HG03097 (cell line): ENCODE data around the gene FBRS.
"Not testable (repeated sequence)": the region's sequence is repeated elsewhere in the genome, so short reads cannot be mapped to it uniquely, and the experiment has no call there.

Experiments
- ATAC-seq: cut with Tn5 transposase; IDR thresholded peaks from one replicate; pipeline ENCODE4 v1.9.1; 2021; ENCODE audit not compliant: unreplicated experiment, low FRiP score

Gene FBRS

GRCh38 chr16:30657866-30658730, at the start of gene FBRS:
Gene FBRS, plus strand, starts transcription at chr16:30658431. Its CDS starts 1,088 bp downstream, at chr16:30659519.
- peak; percentile 58 for ATAC-seq

DNA sequence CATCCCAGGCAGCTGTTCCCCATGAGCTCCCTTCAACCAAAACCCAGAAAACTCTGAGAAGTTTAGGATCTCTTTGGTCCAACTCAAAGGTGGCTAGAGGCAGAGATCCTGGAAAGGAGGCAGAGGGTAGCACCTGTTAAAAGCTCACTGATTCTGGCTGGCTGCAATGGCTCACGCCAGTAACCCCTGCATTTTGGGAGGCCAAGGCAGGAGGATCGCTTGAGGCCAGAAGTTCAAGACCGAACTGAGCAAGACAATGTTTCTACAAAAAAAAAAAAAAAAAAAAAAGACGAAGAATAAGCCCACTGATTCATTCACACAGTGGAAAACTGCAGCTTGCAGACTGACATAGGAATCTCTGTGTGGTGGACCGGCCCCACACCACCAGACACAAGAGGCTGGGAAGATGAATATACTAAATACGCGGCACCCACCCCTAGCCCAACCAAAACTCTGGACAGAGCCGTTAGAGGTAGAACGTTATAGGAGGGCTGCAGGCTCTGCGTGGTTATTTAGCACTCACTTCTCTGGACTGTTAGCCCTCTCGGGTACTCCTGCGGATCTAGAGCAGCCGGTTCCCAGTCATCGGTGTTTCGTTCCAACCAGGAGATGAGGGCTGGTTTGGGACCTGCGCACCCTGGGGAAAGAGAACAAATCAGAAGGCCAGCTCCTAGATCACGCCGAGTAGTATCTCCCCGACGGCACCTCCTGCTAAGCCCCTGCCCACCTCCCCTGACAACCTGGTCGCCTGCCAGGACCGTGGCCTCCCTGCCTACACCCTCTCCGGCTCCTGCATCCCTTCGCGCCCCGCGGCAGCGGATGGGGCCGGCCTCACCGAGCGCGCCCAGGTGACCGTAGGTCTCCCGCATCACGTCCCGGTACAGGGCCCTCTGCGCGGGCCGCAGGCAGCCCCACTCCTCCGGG, 49.0 kb upstream of the FBRS start:
- ATAC-seq = peak; percentile 30

DNA sequence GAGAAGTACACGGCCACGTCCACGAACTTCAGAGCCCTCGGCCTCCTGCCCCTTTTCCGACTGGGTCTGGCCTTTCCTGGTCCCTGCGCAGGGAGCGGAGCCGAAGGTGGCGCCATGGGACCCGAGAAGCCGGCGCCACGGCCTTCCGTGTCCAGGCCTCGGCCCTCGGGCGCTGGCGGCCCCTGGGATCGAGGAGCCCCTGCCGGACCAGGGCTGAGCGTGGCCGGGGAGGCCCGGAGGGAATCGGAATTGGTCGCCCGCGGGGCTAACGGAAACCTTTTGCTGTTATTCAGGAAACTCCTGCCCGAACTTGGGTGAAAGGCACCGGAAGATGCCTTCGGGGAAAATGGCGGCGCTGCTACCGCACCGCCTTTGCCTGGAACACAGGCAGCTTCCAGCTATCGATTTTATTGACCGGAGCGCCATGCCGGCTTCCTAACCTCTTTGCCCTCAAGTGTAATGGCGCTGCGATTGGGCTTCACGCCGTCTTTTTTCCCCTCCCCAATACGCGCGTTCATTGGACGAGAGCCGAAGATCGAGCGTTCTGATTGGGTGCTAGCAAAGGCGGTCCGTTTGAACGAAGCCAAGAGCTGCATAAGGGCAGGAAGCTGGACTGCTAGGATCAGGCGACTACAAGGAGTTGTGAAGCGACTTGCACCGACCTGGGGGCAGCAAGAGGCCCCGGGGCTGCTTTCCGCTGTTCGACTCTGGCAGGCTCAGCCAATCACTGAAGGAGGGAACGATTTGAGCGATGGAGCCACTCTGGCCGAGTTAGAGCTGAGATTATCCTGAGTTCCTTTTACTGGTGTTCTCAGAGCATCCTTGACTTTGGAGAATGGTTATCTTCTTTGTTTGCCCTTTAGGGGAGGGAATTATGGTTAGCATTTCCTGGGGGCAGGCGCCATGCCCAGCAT, 48.0 kb upstream of the FBRS start, which contains the start of gene ZNF689:
Gene ZNF689, minus strand, starts transcription at position 464 of the 914 bp plus-strand sequence. Its CDS starts 348 bp downstream, at position 116.
- ATAC-seq = peak; percentile 72

DNA sequence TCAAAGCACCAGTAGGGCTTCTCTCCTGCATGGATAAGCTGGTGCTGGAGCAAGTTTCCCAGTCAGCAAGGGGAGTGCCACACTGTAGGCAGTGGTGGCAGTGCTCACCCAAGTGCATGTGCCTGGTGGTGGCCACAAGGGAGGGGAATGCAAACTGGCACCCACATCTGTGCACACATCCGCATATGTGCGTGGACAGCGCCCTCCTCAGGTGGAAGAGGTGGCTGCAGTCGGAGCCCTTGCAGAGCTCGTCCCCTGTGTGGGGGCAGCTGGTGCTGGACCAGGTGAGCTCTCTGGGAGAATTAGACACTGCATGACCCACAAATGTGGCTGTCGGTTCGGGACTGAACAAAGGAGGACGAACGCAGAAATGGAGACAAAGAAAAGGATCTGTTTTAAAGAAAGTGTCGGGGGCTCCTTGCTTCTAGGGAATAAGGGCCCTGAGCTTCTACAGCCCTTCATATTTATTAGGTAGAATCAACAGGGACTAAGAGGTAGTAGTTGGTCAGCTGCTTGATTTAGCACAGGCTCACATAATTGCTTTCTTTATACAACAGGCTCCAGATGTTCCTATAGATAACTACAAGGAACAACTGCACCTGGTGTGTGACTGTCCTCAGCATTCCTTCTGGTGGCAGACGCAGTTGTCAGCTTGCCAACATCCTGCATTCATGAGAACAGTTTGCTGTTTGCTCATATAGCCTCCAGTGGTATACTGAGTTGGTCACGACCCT, 42.7 kb upstream of the FBRS start:
- no peak for ATAC-seq

DNA sequence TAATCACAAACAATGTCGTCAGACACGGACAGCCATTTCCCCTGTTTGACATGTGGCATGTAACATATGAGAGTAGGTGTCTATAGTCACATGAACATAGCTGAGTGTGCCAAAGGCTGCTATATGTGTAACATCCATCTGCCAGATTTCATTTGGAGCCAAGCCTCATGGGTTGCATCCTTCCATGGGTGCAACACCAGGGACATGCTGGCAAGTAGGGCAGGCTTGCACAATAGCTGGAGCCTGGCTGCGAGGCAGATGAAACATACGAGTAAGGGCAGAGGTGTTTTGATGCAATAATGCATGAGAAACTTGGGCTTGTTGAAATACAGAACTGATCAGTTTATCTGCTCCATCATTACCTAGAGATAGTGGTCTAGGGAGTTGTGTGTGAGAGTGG, 39.0 kb upstream of the FBRS start:
- no peak for ATAC-seq

- no peak for ATAC-seq
These were observed 38.6 kb upstream of the FBRS start for GRCh38 chr16:30619638-30620037.

DNA sequence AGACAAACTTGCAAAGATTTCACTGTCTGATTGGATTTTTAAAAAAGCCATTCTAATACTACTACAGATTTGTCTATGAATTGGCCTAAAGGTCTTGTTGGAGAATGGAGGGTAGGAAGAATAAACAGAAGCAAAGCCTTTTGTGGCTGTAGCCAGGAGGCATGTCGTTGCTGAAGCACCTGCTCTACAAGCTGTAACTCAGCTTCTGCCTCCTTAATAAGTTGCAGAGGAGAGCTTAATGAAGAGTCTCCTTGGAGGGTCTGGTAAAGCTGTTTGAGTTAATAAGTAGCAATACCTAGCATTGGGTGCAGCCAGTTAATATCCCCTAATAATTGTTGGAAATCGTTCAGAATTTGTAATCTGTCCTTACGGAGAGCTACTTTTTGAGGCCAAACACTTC, 38.1 kb upstream of the FBRS start:
- ATAC-seq = no peak

DNA sequence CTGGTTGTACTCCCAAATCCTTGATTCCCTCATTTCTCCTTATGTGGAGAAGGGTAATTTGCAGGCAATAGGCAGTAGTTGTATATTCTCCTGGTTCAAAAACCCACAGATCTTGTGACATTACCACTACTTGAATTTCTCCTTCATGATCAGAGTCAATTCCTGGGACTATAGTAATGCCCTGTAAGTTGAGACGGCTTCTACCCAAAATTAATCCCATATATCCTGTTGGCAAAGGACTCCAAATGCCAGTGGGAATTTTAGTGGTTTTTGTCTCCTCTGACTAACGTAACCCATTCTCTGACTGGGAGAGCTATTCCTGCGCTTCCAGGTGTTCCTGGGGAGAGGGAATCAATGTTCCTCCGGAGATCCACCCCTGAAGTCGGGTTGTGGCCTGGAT, 36.5 kb upstream of the FBRS start:
- ATAC-seq = no peak

DNA sequence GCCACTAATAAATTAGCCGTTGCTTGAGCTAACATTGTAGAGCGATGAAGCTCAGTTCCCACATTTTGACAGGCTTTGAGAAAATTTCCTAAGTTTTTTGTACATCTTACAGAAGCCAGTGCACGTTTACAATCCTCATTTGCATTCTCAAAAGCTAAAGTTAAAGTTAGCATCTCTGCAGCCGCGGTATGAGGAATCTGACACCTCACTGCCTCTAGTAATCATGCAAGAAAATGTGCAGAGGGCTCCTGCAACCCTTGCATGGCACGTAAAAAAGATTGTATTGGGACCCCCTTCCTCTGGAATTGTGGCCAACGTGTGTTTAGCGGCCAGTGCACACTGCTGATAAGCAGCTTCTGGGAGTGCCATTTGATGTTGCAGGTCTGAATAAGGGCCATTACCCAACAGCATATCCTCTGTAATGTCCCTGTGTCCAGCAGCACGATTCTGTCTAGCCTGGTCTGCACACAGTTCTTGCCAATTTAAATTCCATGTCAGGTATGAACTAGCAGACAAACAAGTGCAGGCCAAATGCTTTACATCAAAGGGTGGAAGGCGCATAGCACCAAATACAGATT, 35.7 kb upstream of the FBRS start:
- ATAC-seq = no peak

DNA sequence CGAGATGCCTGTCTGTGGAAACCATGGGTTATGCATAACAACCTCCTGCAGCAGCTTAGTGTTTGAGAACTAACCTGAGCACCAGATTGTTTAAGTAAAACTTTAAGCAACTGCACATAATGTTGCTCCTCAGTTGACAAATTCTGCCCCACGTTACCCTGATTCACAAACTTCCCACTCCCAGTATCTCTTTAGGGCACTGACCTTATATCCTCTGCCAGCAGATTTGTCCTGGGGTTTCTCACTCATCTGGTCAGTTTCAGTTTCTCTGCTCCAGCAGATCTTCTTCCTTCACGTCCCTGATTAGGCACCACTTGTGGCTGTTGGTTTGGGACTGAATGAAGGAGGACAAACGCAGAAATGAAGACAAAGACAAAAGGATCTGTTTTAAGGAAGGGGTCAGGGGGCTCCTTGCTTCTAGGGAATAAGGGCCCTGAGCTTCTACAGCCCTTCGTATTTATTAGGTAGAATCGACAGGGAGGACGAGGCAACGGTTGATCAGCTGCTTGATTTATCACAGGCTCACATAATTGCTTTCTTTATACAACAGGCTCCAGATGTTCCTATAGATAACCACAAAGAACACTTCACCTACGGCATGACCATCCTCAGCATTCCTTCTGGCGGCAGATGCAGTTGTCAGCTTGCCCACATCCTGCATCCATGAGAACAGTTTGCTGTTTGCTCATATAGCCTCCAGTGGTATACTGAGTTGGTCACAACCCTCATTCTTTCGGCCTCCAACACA, 34.5 kb upstream of the FBRS start:
- ATAC-seq = no peak

DNA sequence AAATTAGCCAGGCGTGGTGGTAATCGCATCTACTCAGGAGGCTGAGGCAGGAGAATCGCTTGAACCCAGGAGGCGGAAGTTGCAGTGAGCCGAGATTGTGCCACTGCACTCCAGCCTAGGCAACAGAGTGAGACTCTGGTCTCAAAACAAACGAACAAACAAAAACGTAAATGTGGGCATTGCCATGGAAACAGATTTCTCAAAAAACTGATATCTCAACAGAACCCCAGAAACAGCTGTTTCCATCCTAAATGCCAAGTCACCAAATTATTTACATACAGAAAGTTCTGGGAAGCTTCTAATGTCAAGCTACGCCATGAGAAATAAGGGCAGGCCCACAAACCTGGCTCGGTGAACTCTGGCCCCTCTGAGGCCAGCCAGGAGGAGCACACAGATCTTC, 32.0 kb upstream of the FBRS start:
- no peak for ATAC-seq

GRCh38 chr16:30628628-30629540, 29.3 kb upstream of the FBRS start:
- ATAC-seq = no peak

DNA sequence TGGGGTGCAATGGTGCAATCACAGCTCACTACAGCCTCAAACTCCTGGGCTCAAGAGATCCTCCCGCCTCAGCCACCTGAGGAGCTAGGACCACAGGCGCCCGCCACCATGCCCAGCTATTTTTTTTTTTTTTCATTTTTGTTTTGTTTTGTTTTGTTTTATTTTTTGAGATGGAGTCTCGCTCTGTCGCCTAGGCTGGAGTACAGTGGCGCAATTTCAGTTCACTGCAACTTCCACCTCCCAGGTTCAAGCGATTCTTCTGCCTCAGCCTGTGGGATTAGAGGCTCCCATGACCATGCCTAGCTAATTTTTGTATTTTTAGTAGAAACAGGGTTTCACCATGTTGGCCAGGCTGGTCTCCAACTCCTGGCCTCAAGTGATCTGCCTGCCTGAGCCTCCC, 25.8 kb upstream of the FBRS start:
- not testable (repeated sequence) for ATAC-seq

DNA sequence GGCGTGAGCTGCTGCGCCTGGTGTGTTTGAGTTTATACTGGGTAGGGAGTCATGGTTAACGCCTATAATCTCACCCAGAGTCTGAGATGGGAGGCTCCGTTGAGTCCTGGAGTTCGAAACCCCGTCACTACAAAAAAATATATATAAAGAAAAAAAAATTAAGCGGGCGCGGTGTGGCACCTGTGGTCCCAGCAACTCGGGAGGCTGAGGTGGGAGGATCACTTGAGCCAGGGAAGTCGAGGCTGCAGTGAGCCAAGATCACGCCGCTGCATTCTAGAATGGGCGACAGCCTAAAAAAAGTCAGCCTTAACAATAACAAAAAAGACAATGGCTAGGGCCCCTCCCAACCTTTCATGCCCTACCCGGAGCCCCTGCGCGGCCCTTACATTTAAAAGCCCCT, 24.7 kb upstream of the FBRS start:
- no peak for ATAC-seq

GRCh38 chr16:30636599-30636998, 21.6 kb upstream of the FBRS start:
- no peak for ATAC-seq

- not testable (repeated sequence) for ATAC-seq
These were observed 21.1 kb upstream of the FBRS start for GRCh38 chr16:30637139-30637538.

DNA sequence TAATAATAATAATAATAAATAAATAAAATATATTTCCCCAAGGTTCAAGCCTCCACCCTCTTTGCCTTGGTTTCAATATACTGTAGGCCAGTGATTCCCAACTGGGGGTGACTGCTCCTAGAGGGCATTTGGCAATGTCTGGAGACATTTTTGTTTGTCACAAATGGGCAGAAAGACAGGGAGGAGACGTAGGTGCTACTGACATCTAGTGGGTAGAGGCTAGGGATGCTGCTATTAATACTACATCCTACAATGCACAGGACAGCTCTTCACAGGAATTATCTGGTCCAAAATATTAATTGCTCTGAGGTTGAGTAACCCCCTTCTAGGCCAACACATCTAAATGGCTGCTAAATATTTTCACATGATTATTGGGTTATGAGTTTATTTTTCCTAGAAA, 20.3 kb upstream of the FBRS start:
- no peak for ATAC-seq
